Left lobe of liver (tissue), 2 donors: Measurements from ENCODE around the gene CTIF. TPM values are rescaled to one million over a fixed set of nuclear protein-coding genes. Genes with fewer than 3 reads are reported as not detected.
"Not testable (repeated sequence)": the region's sequence is repeated elsewhere in the genome, so short reads cannot be mapped to it uniquely, and the experiment has no call there.

Experiments
- ATAC-seq: fragments of 200-7000 bp; cut with Tn5 transposase; one replicate; pipeline ENCODE4 v1.9.1; 2020; ENCODE audit warnings: mild to moderate bottlenecking, moderate library complexity
- DNase-seq: peaks from one replicate; pipeline ENCODE4 v3.0.0-alpha.2; 2020; ENCODE audit warnings: low spot score
- total RNA-seq: library from RNA; stranded (reverse); gene quantifications from one replicate; pipeline ENCODE4 v1.2.1, GENCODE V29; 2021
- donor health status: DM: no; HTN: no; CAD: no; lungs with moderate emphysema.
- donor health status: DM: no; HTN: yes; CAD: no.

The CTIF gene
- total RNA-seq, 1 donor from 2014 or later, result 74.4 TPM

GRCh38 chr18:48806551-48807261, 267.9 kb downstream of the CTIF start:
- DNase-seq, result peak; percentile 40
- ATAC-seq, result peak; percentile 30

GRCh38 chr18:48808476-48808875, 269.6 kb downstream of the CTIF start:
- DNase-seq, result no peak

GRCh38 chr18:48809365-48809764, 270.5 kb downstream of the CTIF start:
- no peak for DNase-seq
- no peak for ATAC-seq

More at GRCh38 chr18:48808476-48808875, 269.6 kb downstream of the CTIF start:
- ATAC-seq, result no peak

- no peak for DNase-seq
Observed at GRCh38 chr18:48810805-48811204, 272.0 kb downstream of the CTIF start.

GRCh38 chr18:48811401-48811800, 272.6 kb downstream of the CTIF start:
- no peak for DNase-seq
- ATAC-seq, result no peak

More at GRCh38 chr18:48810805-48811204, 272.0 kb downstream of the CTIF start:
- ATAC-seq, result no peak

GRCh38 chr18:48811977-48812451, 273.2 kb downstream of the CTIF start:
- not testable (repeated sequence) for DNase-seq, ATAC-seq

- DNase-seq, result no peak
- ATAC-seq, result no peak
Observed at GRCh38 chr18:48813321-48813720, 274.5 kb downstream of the CTIF start.

GRCh38 chr18:48813833-48814489, 275.1 kb downstream of the CTIF start:
- peak; percentile 37 for DNase-seq
- peak; percentile 15 for ATAC-seq

- DNase-seq (peak; percentile 33), ATAC-seq (no peak)
Observed at GRCh38 chr18:48814490-48815178, 275.8 kb downstream of the CTIF start.

- DNase-seq, result no peak
- no peak for ATAC-seq
Observed at GRCh38 chr18:48815179-48815515, 276.3 kb downstream of the CTIF start.

- DNase-seq (peak; percentile 32), ATAC-seq (no peak)
Observed at GRCh38 chr18:48815581-48816324, 276.9 kb downstream of the CTIF start.

- ATAC-seq, result no peak
Observed at GRCh38 chr18:48816554-48816953, 277.7 kb downstream of the CTIF start.

GRCh38 chr18:48817021-48817461, 278.2 kb downstream of the CTIF start:
- ATAC-seq, result no peak
- peak; percentile 34 for DNase-seq

More at GRCh38 chr18:48816554-48816953, 277.7 kb downstream of the CTIF start:
- peak; percentile 26 for DNase-seq

- peak; percentile 15 for ATAC-seq
- DNase-seq, result peak; percentile 37
Observed at GRCh38 chr18:48818329-48819254, 279.8 kb downstream of the CTIF start.

GRCh38 chr18:48819276-48819675, 280.4 kb downstream of the CTIF start:
- DNase-seq (peak; percentile 80), ATAC-seq (peak; percentile 82)

GRCh38 chr18:48819781-48820482, 281.1 kb downstream of the CTIF start:
- peak; percentile 3 for ATAC-seq
- peak; percentile 41 for DNase-seq

GRCh38 chr18:48820483-48821250, 281.8 kb downstream of the CTIF start:
- DNase-seq (peak; percentile 32), ATAC-seq (no peak)

- ATAC-seq (no peak), DNase-seq (no peak)
Observed at GRCh38 chr18:48821251-48821590, 282.4 kb downstream of the CTIF start.
